Astrocyte (in vitro differentiated cells and primary cell): ENCODE data around the gene CEACAM4. TPM values are rescaled to one million over a fixed set of nuclear protein-coding genes. Genes with fewer than 3 reads are reported as not detected.

Experiments used
- DNase-seq: peaks from one replicate; pipeline ENCODE4 v3.0.0-alpha.2; 2010; ENCODE audit warnings: low read depth
- FAIRE-seq: peaks from 2 replicates; lab custom pipeline; 2011; peaks lifted over from hg19 to GRCh38; lab: Jason Lieb, UNC
- H2AFZ ChIP-seq: 2 replicates; pipeline ENCODE4 v1.6.0; 2012; ENCODE audit warnings: low read depth, low read length, inconsistent platforms
- H3K27ac ChIP-seq: 2 replicates; pipeline ENCODE4 v1.5.1; 2011; ENCODE audit warnings: low read depth, low read length, inconsistent platforms
- H3K27me3 ChIP-seq: 2 replicates; pipeline ENCODE4 v1.6.0; 2011; ENCODE audit warnings: low read length, inconsistent platforms; ENCODE audit not compliant: insufficient read depth
- H3K36me3 ChIP-seq: 2 replicates; pipeline ENCODE4 v1.5.1; 2011; ENCODE audit warnings: low read length, inconsistent platforms; ENCODE audit not compliant: insufficient read depth
- H3K4me1 ChIP-seq: 2 replicates; pipeline ENCODE4 v1.5.1; 2011; ENCODE audit warnings: low read length, inconsistent platforms; ENCODE audit not compliant: insufficient read depth
- H3K4me2 ChIP-seq: 2 replicates; pipeline ENCODE4 v1.6.0; 2012; ENCODE audit warnings: low read length, inconsistent platforms
- H3K4me3 ChIP-seq: 2 replicates; pipeline ENCODE4 v1.5.1; 2011; ENCODE audit warnings: low read depth, mild to moderate bottlenecking, low read length, inconsistent platforms; ENCODE audit not compliant: insufficient read depth
- H3K79me2 ChIP-seq: 2 replicates; pipeline ENCODE4 v1.6.0; 2012; ENCODE audit warnings: mild to moderate bottlenecking, low read length, inconsistent platforms; ENCODE audit not compliant: insufficient read depth
- H3K9ac ChIP-seq: 2 replicates; pipeline ENCODE4 v1.6.0; 2012; ENCODE audit warnings: mild to moderate bottlenecking, low read length, inconsistent platforms
- H3K9me3 ChIP-seq: 2 replicates; pipeline ENCODE4 v1.5.1; 2012; ENCODE audit warnings: low read depth, mild to moderate bottlenecking, low read length, inconsistent platforms; ENCODE audit not compliant: insufficient read depth
- H4K20me1 ChIP-seq: 2 replicates; pipeline ENCODE4 v1.6.0; 2012; ENCODE audit warnings: low read length, inconsistent platforms; ENCODE audit not compliant: insufficient read depth
- H3K27ac Mint-ChIP-seq: one replicate; pipeline ENCODE4 v1.8.0; 2021; ENCODE audit warnings: mild to moderate bottlenecking, mixed read lengths; ENCODE audit not compliant: unreplicated experiment
- H3K27me3 Mint-ChIP-seq: one replicate; pipeline ENCODE4 v1.8.0; 2021; ENCODE audit warnings: low read depth, mixed read lengths; ENCODE audit not compliant: unreplicated experiment
- H3K36me3 Mint-ChIP-seq: one replicate; pipeline ENCODE4 v1.8.0; 2021; ENCODE audit warnings: low read depth, mixed read lengths; ENCODE audit not compliant: unreplicated experiment
- H3K4me1 Mint-ChIP-seq: one replicate; pipeline ENCODE4 v1.8.0; 2021; ENCODE audit warnings: low read depth, mixed read lengths; ENCODE audit not compliant: unreplicated experiment
- H3K4me3 Mint-ChIP-seq: one replicate; pipeline ENCODE4 v1.8.0; 2021; ENCODE audit warnings: mild to moderate bottlenecking, moderate library complexity, mixed read lengths; ENCODE audit not compliant: unreplicated experiment
- H3K9me3 Mint-ChIP-seq: one replicate; pipeline ENCODE4 v1.8.0; 2021; ENCODE audit warnings: mild to moderate bottlenecking, mixed read lengths; ENCODE audit not compliant: unreplicated experiment
- EZH2 ChIP-seq: IDR thresholded peaks from 2 replicates; pipeline ENCODE4 v1.6.1; 2012; ENCODE audit warnings: mild to moderate bottlenecking, low read length, inconsistent platforms; ENCODE audit not compliant: insufficient read depth
- total RNA-seq: library from RNA; stranded (reverse); gene quantifications from 2 replicates; pipeline ENCODE4 v1.2.1, GENCODE V29; 2021
- TF ChIP-seq, protein P1 (sequence below): IDR thresholded peaks from 2 replicates; pipeline ENCODE4 v1.5.1; 2011; ENCODE audit warnings: low read depth, mild to moderate bottlenecking, inconsistent platforms, low read length, moderate library complexity; ENCODE audit not compliant: insufficient read depth

CEACAM4 gene
- total RNA-seq, 1 donor from 2014 or later = not detected

GRCh38 chr19:41570179-41570578 is 56.7 kb downstream of the CEACAM4 start:
- Mint-ChIP-seq H3K27ac (no peak overlapping the region), H3K9me3 (peaks cover 4% of the 10 kb centered on the region), H3K27me3 (peaks cover 69% of the 10 kb centered on the region), H3K36me3 (no peaks in the 10 kb centered on the region), H3K4me1 (no peaks in the 10 kb centered on the region), H3K4me3 (no peak overlapping the region)
- no peak overlapping the region for H3K4me3 ChIP-seq
- H3K4me1 ChIP-seq = no peaks in the 10 kb centered on the region
- no peaks in the 10 kb centered on the region for H3K79me2 ChIP-seq
- no peaks in the 10 kb centered on the region for H4K20me1 ChIP-seq
- H2AFZ ChIP-seq = no peak overlapping the region
- H3K27ac ChIP-seq = no peak overlapping the region
- TF ChIP-seq, protein P1, sequence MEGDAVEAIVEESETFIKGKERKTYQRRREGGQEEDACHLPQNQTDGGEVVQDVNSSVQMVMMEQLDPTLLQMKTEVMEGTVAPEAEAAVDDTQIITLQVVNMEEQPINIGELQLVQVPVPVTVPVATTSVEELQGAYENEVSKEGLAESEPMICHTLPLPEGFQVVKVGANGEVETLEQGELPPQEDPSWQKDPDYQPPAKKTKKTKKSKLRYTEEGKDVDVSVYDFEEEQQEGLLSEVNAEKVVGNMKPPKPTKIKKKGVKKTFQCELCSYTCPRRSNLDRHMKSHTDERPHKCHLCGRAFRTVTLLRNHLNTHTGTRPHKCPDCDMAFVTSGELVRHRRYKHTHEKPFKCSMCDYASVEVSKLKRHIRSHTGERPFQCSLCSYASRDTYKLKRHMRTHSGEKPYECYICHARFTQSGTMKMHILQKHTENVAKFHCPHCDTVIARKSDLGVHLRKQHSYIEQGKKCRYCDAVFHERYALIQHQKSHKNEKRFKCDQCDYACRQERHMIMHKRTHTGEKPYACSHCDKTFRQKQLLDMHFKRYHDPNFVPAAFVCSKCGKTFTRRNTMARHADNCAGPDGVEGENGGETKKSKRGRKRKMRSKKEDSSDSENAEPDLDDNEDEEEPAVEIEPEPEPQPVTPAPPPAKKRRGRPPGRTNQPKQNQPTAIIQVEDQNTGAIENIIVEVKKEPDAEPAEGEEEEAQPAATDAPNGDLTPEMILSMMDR = no peak
- TF ChIP-seq EZH2 = no peak
- no peak for DNase-seq
- no peak overlapping the region for H3K9ac ChIP-seq
- no peaks in the 10 kb centered on the region for H3K9me3 ChIP-seq
- H3K27me3 ChIP-seq = peaks cover 8% of the 10 kb centered on the region
- no peak for FAIRE-seq
- H3K4me2 ChIP-seq = no peak overlapping the region
- H3K36me3 ChIP-seq = no peaks in the 10 kb centered on the region

DNA sequence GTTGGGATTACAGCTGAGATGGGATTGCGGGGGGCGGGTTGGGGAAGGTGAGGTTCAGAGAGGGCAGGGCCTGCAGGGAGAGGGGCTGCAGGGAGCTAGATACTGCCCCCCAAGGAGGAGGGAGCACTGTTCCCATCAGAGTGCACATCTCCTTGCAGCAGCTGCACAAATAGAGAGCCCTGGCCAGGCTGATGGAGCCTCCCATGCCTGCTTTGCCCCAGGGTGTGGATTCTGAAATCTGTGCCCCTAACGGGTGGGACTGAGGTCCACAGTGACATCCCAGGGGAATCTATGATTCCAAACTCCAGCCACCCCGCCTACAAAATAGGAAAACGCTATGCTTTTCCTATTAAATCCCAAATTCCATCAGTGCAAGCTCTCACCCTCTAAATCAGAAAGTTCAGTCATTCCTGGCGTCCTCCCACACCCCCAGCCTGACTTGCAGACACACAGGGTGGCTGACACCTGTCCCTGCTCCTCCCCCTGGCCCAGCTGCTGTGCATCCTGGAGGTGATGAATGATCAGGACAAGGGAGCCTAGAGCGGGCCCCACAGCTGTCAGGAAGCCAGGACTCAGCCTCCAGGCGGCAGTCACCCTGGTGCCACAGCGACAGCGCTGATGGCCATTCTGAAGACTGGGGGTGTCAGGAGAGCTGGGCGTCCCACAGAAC is 57.3 kb downstream of the CEACAM4 start:
- DNase-seq = no peak
- Histone ChIP-seq H3K9me3 (no peaks in the 10 kb centered on the region), H3K27ac (no peak overlapping the region), H4K20me1 (no peaks in the 10 kb centered on the region), H3K4me1 (no peaks in the 10 kb centered on the region), H3K9ac (no peak overlapping the region), H3K4me3 (no peak overlapping the region), H2AFZ (no peak overlapping the region), H3K36me3 (no peaks in the 10 kb centered on the region), H3K79me2 (no peaks in the 10 kb centered on the region), H3K4me2 (no peak overlapping the region), H3K27me3 (peaks cover 12% of the 10 kb centered on the region)
- no peak overlapping the region for H3K4me3 Mint-ChIP-seq
- H3K9me3 Mint-ChIP-seq = peaks cover 4% of the 10 kb centered on the region
- FAIRE-seq = no peak
- H3K4me1 Mint-ChIP-seq = no peaks in the 10 kb centered on the region
- no peak for TF ChIP-seq EZH2
- TF ChIP-seq, protein P1 = no peak
- H3K27me3 Mint-ChIP-seq = peaks cover 65% of the 10 kb centered on the region
- H3K36me3 Mint-ChIP-seq = no peaks in the 10 kb centered on the region
- H3K27ac Mint-ChIP-seq = no peak overlapping the region

Other genes with a start within 250 kb of the CEACAM4 start
- 18.3 and 19.8 TPM in 2 replicates for gene EXOSC5, start 229.7 kb downstream of the CEACAM4 start, total RNA-seq
- gene BCKDHA, start 229.3 kb downstream of the CEACAM4 start, total RNA-seq = 9.2 and 9.8 TPM in 2 replicates
- gene B3GNT8, start 199.7 kb downstream of the CEACAM4 start, total RNA-seq = 2.5 and 3.0 TPM in 2 replicates
- gene DMAC2, start 187.2 kb downstream of the CEACAM4 start, total RNA-seq = 57.5 and 60.3 TPM in 2 replicates
- not detected in 2 replicates for gene ERICH4, start 183.9 kb downstream of the CEACAM4 start, total RNA-seq
- gene CEACAM21, start 50.9 kb downstream of the CEACAM4 start, total RNA-seq = 2.1 and 2.4 TPM in 2 replicates
- gene CEACAM7, start 61.2 kb upstream of the CEACAM4 start, total RNA-seq = not detected in 2 replicates
- gene CEACAM5, start 81.6 kb upstream of the CEACAM4 start, total RNA-seq = not detected in 2 replicates
- not detected in 2 replicates for gene CEACAM6, start 128.5 kb upstream of the CEACAM4 start, total RNA-seq
- not detected in 2 replicates for gene CEACAM3, start 169.5 kb upstream of the CEACAM4 start, total RNA-seq
- not detected in 2 replicates for gene LYPD4, start 217.6 kb upstream of the CEACAM4 start, total RNA-seq
- not detected in 2 replicates for gene DMRTC2, start 218.0 kb upstream of the CEACAM4 start, total RNA-seq
- 2,868 and 3,078 TPM in 2 replicates for gene RPS19, start 233.2 kb upstream of the CEACAM4 start, total RNA-seq